ENCODE results near the gene CDH4.
"Not testable (repeated sequence)": the region's sequence is repeated elsewhere in the genome, so short reads cannot be mapped to it uniquely, and the experiment has no call there.

CDH4 gene

DNA sequence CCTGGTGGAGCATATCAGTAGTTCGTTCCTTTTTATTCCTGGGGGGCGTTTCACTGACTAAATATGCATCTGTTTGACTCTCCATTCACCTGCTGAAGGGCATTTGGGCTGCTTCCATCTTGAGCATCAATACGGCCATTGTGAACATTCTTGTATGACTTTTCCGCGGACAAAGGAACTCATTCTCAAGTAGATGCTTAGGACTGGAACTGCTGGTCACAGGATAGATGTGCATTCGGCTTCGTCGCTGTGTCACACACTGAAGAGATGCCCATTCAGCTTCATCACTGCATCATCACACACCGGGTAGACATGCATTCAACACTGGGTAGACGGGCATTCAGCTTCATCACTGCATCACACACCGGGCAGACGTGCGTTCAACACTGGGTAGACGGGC is 718.3 kb downstream of the CDH4 start:
- H3K9me3 ChIP-seq (ENCODE audit: insufficient read depth, low read length, severe bottlenecking): no peaks in the 10 kb centered on the region
- H3K36me3 ChIP-seq (ENCODE audit: insufficient read depth, low read length): peaks cover 31% of the 10 kb centered on the region
- no peak overlapping the region for H2AFZ ChIP-seq (ENCODE audit: low read depth, low read length)
- TF ChIP-seq CTCF (IDR thresholded peaks at IDR 0.05; ENCODE audit: borderline replicate concordance, extremely low read depth, low read length, poor library complexity, severe bottlenecking) (no peak), EZH2 (IDR thresholded peaks at IDR 0.05; ENCODE audit: borderline replicate concordance, low read depth, low read length, severe bottlenecking) (no peak)
- ATAC-seq (ENCODE audit: insufficient read depth, low read depth) (no peak), DNase-seq (no peak)
- H3K9ac ChIP-seq (ENCODE audit: low read depth, low read length): no peak overlapping the region
- H3K79me2 ChIP-seq (ENCODE audit: insufficient read depth, low read length): no peaks in the 10 kb centered on the region
- H3K27ac ChIP-seq (ENCODE audit: low read length): no peak overlapping the region
- H3K4me2 ChIP-seq (ENCODE audit: insufficient read depth, low read length): no peak overlapping the region
- no peak overlapping the region for H3K4me3 ChIP-seq (ENCODE audit: low read depth in 1 of 2, low read length in 2 of 2)
- no peaks in the 10 kb centered on the region for H3K27me3 ChIP-seq (ENCODE audit: insufficient read depth, low read length, poor library complexity)
- H4K20me1 ChIP-seq (ENCODE audit: insufficient read depth, low read length): peaks cover 22% of the 10 kb centered on the region
- H3K4me1 ChIP-seq (ENCODE audit: insufficient read depth, low read length): no peaks in the 10 kb centered on the region

DNA sequence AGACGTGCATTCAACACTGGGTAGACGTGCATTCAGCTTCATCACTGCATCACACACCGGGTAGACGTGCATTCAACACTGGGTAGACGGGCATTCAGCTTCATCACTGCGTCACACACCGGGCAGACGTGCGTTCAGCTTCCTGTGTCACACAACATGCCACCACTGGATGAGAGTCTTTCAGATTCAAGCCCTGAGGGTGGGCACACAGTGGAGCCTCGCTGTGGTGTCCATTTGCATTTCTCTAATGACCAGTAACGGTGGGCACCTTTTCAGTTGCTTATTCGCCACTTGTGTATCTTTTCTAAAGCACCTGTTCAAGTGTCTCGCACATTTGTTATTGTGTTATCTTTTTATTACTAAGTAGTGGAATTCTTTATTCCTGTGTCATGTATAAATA is 719.5 kb downstream of the CDH4 start:
- H3K4me1 ChIP-seq (ENCODE audit: insufficient read depth, low read length); H3K27ac ChIP-seq (ENCODE audit: low read length); ATAC-seq (ENCODE audit: insufficient read depth, low read depth); H3K9ac ChIP-seq (ENCODE audit: low read depth, low read length); DNase-seq; H3K79me2 ChIP-seq (ENCODE audit: insufficient read depth, low read length); H2AFZ ChIP-seq (ENCODE audit: low read depth, low read length); H3K4me3 ChIP-seq (ENCODE audit: low read depth in 1 of 2, low read length in 2 of 2); H3K9me3 ChIP-seq (ENCODE audit: insufficient read depth, low read length, severe bottlenecking); H3K27me3 ChIP-seq (ENCODE audit: insufficient read depth, low read length, poor library complexity); H3K4me2 ChIP-seq (ENCODE audit: insufficient read depth, low read length): not testable (repeated sequence)
- H3K36me3 ChIP-seq (ENCODE audit: insufficient read depth, low read length): peaks cover 38% of the 10 kb centered on the region
- H4K20me1 ChIP-seq (ENCODE audit: insufficient read depth, low read length): peaks cover 25% of the 10 kb centered on the region

DNA sequence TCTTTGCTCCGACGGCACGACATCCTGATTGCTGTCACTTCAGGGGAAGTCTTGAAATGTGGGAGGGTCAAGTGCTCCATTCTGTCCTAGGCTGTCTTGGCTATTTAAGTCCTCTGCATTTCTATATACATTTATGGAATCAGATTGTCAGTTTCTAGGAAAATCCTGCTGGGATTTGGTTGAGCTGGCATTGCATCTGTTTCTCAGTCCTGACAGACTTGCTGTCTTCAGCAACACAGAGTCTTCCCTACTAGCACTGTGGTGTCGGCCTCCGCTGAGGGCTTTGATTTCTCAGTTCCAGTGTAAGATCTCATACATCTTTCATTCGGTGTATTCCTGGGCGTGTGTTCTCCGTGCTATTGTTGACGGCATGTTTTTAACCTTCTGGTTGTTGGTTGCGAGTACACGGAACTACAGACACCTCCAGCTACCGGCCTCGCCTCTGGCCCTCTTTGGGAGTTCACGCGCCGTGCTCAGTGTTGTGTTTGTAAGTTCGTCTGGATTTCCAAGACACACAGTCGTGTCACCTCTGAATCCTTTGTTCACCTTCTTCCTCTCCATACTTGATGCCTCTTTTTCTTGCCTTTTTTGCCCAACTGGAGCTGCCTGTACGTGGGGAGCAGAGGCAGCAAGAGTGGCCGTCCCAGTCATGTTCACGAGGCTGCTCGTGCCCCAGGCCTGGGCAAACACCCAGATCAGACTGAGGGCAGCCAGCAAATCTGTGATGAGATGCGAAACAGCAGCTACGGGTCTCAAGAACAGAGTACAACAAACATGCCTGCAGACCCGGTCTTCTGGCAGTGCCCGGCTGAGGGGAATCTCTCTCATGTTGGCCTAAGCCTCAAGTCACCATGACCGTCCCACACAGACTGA is 720.8 kb downstream of the CDH4 start:
- TF ChIP-seq CTCF (IDR thresholded peaks at IDR 0.05; ENCODE audit: borderline replicate concordance, extremely low read depth, low read length, poor library complexity, severe bottlenecking): no peak
- no peak for DNase-seq
- Histone ChIP-seq H2AFZ (ENCODE audit: low read depth, low read length) (no peak overlapping the region), H3K4me1 (ENCODE audit: insufficient read depth, low read length) (no peaks in the 10 kb centered on the region), H3K27ac (ENCODE audit: low read length) (no peak overlapping the region), H3K36me3 (ENCODE audit: insufficient read depth, low read length) (peaks cover 51% of the 10 kb centered on the region), H3K4me3 (ENCODE audit: low read depth in 1 of 2, low read length in 2 of 2) (no peak overlapping the region), H3K79me2 (ENCODE audit: insufficient read depth, low read length) (0 out of 2 replicates have a peak, but pooled peaks cover 7% of the 10 kb centered on the region), H3K27me3 (ENCODE audit: insufficient read depth, low read length, poor library complexity) (no peaks in the 10 kb centered on the region), H3K4me2 (ENCODE audit: insufficient read depth, low read length) (no peak overlapping the region), H4K20me1 (ENCODE audit: insufficient read depth, low read length) (peaks cover 33% of the 10 kb centered on the region), H3K9me3 (ENCODE audit: insufficient read depth, low read length, severe bottlenecking) (no peaks in the 10 kb centered on the region), H3K9ac (ENCODE audit: low read depth, low read length) (no peak overlapping the region)
- ATAC-seq (ENCODE audit: insufficient read depth, low read depth): no peak

DNA sequence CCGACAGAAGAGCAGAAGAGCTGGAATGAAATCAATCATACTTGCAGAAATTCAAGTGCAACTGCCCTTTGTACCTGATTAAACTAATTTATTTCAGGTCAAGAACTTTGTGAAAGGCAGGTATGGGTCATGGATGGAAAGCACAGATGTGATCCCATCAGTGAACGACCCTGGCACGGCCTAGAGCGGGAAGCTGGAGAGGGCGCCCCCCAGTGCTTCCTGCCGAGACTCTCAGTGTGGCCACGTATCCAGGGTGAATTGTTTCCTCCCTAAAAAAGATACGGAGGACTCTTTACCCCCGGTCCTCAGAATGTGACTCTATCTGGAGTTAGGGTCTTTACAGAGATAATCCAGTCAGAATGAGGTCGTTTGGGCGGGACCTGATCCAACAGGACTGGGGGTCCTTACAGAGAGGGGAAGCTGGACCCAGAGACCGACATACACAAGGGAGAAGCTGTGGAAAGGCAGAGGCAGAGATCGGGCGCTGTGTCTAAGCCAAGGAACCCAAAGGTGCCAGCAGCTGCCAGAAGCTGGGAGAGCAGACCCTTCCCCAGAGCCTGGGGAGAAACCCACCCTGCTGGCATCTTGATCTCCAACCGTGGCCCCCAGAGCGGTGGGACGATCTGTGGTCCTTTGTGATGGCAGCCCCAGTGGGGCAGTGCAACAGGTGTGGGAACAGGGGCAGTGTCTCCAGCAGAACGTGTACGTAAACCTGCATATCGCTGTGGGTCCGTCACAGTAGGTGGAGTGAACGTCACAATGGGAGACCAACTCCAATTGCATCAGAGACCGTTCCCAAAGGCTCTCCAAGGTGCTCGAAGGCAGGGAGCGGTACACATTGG is 721.7 kb downstream of the CDH4 start:
- Histone ChIP-seq H3K27ac (ENCODE audit: low read length) (no peak overlapping the region), H3K9me3 (ENCODE audit: insufficient read depth, low read length, severe bottlenecking) (no peaks in the 10 kb centered on the region), H2AFZ (ENCODE audit: low read depth, low read length) (no peak overlapping the region), H3K79me2 (ENCODE audit: insufficient read depth, low read length) (0 out of 2 replicates have a peak, but pooled peaks cover 7% of the 10 kb centered on the region), H3K36me3 (ENCODE audit: insufficient read depth, low read length) (peaks cover 51% of the 10 kb centered on the region), H3K9ac (ENCODE audit: low read depth, low read length) (no peak overlapping the region), H3K4me2 (ENCODE audit: insufficient read depth, low read length) (no peak overlapping the region), H3K27me3 (ENCODE audit: insufficient read depth, low read length, poor library complexity) (no peaks in the 10 kb centered on the region), H3K4me1 (ENCODE audit: insufficient read depth, low read length) (no peaks in the 10 kb centered on the region), H3K4me3 (ENCODE audit: low read depth in 1 of 2, low read length in 2 of 2) (no peak overlapping the region), H4K20me1 (ENCODE audit: insufficient read depth, low read length) (peaks cover 28% of the 10 kb centered on the region)
- no peak for TF ChIP-seq EZH2 (IDR thresholded peaks at IDR 0.05; ENCODE audit: borderline replicate concordance, low read depth, low read length, severe bottlenecking)
- TF ChIP-seq CTCF (IDR thresholded peaks at IDR 0.05; ENCODE audit: borderline replicate concordance, extremely low read depth, low read length, poor library complexity, severe bottlenecking): peak; percentile 18
- no peak for ATAC-seq (ENCODE audit: insufficient read depth, low read depth)
- DNase-seq: no peak
